HepG2 (cell line): ENCODE measurements around the gene WNT1. TPM values are rescaled to one million over a fixed set of nuclear protein-coding genes. Genes with fewer than 3 reads are reported as not detected.

Experiments
- ATAC-seq: fragments of 200-7000 bp; cut with Tn5 transposase; 3 replicates; pipeline ENCODE4 v1.9.1; 2020; ENCODE audit warnings: mild to moderate bottlenecking, moderate library complexity
- BruUV-seq: library from RNA; stranded (reverse); fragments of 400-500 nt; replicated peaks from 2 replicates; lab custom pipeline; 2021; lab: Mats Ljungman, UMichigan
- CTCF ChIA-PET: fragments of 300-600 bp; formaldehyde crosslinking; extraction: SDS; loops from one replicate; lab custom pipeline; 2021; ENCODE audit warnings: low total read pairs, inconsistent platforms, low intra/inter-chr PET ratio; lab: Yijun Ruan, JAX
- POLR2A ChIA-PET: fragments of 350-600 bp; sonication (Branson Sonifier 250); formaldehyde crosslinking; loops from one replicate; lab custom pipeline; 2020; ENCODE audit warnings: antibody characterized with exemption, inconsistent platforms; lab: Yijun Ruan, JAX
- DNase-seq: peaks from one replicate; pipeline ENCODE4 v3.0.0-alpha.2; 2015; ENCODE audit warnings: low spot score
- FAIRE-seq: peaks from 3 replicates; lab custom pipeline; 2011; peaks lifted over from hg19 to GRCh38; lab: Jason Lieb, UNC
- H2AFZ ChIP-seq: one replicate; pipeline ENCODE4 v1.6.1; 2011; ENCODE audit warnings: low read length, inconsistent platforms
- H3K27ac ChIP-seq: fragments of 300-600 bp; 3 replicates; pipeline ENCODE4 v1.8.0; 2011; ENCODE audit warnings: mixed run types, mild to moderate bottlenecking, mixed read lengths, low read length, inconsistent platforms; ENCODE audit not compliant: insufficient read depth; ENCODE audit errors: extremely low read length
- H3K27me3 ChIP-seq, 2 experiments: fragments of 200-600 bp in 1 of 2; 2 replicates in 1 of 2; 3 replicates in 1 of 2; pipeline versions ENCODE4 v1.6.0 to v1.8.0; 2011; ENCODE audit warnings: low read length in 2 of 2, mild to moderate bottlenecking in 2 of 2, moderate library complexity in 2 of 2, inconsistent platforms in 1 of 2; ENCODE audit not compliant: insufficient read depth in 2 of 2, control insufficient read depth in 1 of 2
- H3K36me3 ChIP-seq, 2 experiments: fragments of 200-600 bp in 1 of 2; replicated peaks in 1 of 2; 2 replicates in 1 of 2; 3 replicates in 1 of 2; pipeline versions ENCODE4 v1.5.1 to v1.8.0; 2011; ENCODE audit warnings: low read length in 2 of 2, inconsistent platforms in 1 of 2; ENCODE audit not compliant: insufficient read depth in 2 of 2, control insufficient read depth in 1 of 2
- H3K4me1 ChIP-seq: 2 replicates; pipeline ENCODE4 v1.5.1; 2012; ENCODE audit warnings: low read length, inconsistent platforms; ENCODE audit not compliant: insufficient read depth
- H3K4me2 ChIP-seq: 2 replicates; pipeline ENCODE4 v1.6.0; 2011; ENCODE audit warnings: low read depth, low read length, inconsistent platforms
- H3K4me3 ChIP-seq, 3 experiments: fragments of 200-600 bp in 1 of 3; sonication (generic), shearing (Covaris generic) in 1 of 3; replicated peaks in 1 of 3; 2 replicates each; pipeline ENCODE4 v1.5.1; 2011 to 2016; ENCODE audit warnings: low read length in 3 of 3, inconsistent platforms in 2 of 3, low read depth in 2 of 3, mild to moderate bottlenecking in 2 of 3, control low read depth in 1 of 3, mixed read lengths in 1 of 3; ENCODE audit not compliant: insufficient read depth in 1 of 3
- H3K79me2 ChIP-seq: one replicate; pipeline ENCODE4 v1.6.1; 2011; ENCODE audit warnings: low read length, inconsistent platforms; ENCODE audit not compliant: insufficient read depth
- H3K9ac ChIP-seq: 2 replicates; pipeline ENCODE4 v1.6.0; 2011; ENCODE audit warnings: mild to moderate bottlenecking, low read depth, low read length, inconsistent platforms; ENCODE audit not compliant: insufficient read depth
- H3K9me3 ChIP-seq: 2 replicates; pipeline ENCODE4 v1.5.1; 2012; ENCODE audit warnings: mild to moderate bottlenecking, low read length
- H4K20me1 ChIP-seq: 2 replicates; pipeline ENCODE4 v1.6.0; 2011; ENCODE audit warnings: inconsistent platforms, mild to moderate bottlenecking, low read length, moderate library complexity; ENCODE audit not compliant: insufficient read depth
- AGO2 ChIP-seq: fragments of 200-400 bp; formaldehyde crosslinking; optimal IDR thresholded peaks from 2 replicates; pipeline ENCODE3; 2017; ENCODE audit warnings: mild to moderate bottlenecking, low read depth, low read length, moderate library complexity
- RAD51 ChIP-seq: fragments of 450-650 bp; IDR thresholded peaks from 2 replicates; pipeline ENCODE4 v1.6.1; 2016; ENCODE audit warnings: borderline replicate concordance
- WGBS: methylation state at CpG from one replicate; pipeline ENCODE4 v1.1.6; 2017; ENCODE audit warnings: low lambda C conversion rate; 5-methylcytosine and 5-hydroxymethylcytosine counted together
- in situ Hi-C: cut with HindIII; loops from 2 replicates; pipeline ENCODE4 v1.10.0; 2017; ENCODE audit warnings: low pct_unique_long_range_greater_than_20kb; ENCODE audit not compliant: extremely low pct_ligation_motif_present
- intact Hi-C: fragments of 100-400 bp; cut with micrococcal nuclease; formaldehyde crosslinking; loops from one replicate; pipeline ENCODE4 v1.10.0; 2022; ENCODE audit not compliant: unreplicated experiment
- polyA plus RNA-seq, 8 experiments: library from polyadenylated mRNA; depleted of rRNA in 3 of 8; stranded (reverse) in 7 of 8; unstranded in 1 of 8; fragments of >200 nt; fragmentation: Illumina TruSeq in 4 of 8; extraction: Trizol in 4 of 8; gene quantifications; 2 replicates each; pipeline versions ENCODE4 v1.2.1 to v1.2.3, GENCODE V29; 2011 to 2016; ENCODE audit warnings: low read depth in 4 of 8, missing spikeins in 1 of 8, mixed read lengths in 1 of 8; ENCODE audit not compliant: insufficient read depth in 1 of 8
- small RNA-seq, 3 experiments: library from RNA; depleted of rRNA; stranded (forward); fragments of <200 nt; gene quantifications; one replicate each; pipeline ENCODE3, GENCODE V24; 2012; ENCODE audit warnings: low read depth in 2 of 3, low replicate concordance in 1 of 3; ENCODE audit not compliant: insufficient read length in 3 of 3, insufficient read depth in 2 of 3
- total RNA-seq, 5 experiments: library from RNA; depleted of rRNA; stranded (reverse); fragments of >200 nt; fragmentation: Illumina TruSeq; extraction: Trizol; gene quantifications; 2 replicates each; pipeline ENCODE4 v1.2.3, GENCODE V29; 2016; ENCODE audit warnings: low read depth in 1 of 5

WNT1 gene
- total and polyA plus RNA-seq, 2 of the 13 experiments (the other 11 are each of a cell fraction or from before 2014, with no cell fraction given) = not detected

DNA sequence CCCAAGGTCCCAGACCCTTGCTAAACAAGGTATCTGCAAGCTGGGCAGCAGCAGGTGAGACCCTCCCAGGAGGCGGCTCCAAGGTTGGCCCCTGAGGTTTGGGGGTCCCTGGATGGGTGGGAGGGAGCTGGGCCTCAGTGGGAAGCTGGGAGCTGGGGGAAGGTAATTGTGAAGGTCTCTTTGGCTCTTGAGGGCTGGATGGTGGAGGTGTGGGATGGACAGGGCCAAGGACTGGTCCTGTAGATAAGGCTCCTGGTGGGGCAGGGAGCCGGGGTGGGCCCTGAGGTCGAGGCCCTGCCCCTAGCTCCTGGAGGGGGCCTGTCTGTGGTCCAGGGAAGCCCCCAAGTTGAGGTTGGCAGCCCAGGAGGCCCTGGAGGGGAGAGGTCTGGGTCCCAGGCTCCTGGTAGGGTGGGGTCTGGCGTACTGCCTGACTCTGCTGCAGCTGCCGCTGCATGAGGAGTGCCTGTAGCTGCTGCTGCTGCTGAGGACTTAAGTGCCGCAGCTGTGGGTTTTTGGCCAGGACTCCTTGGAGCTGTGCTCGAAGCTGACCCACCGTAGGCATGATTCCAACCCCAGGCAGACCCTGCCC is 53.5 kb downstream of the WNT1 start:
- ChIA-PET POLR2A (interaction anchor here (3.0 kb wide), 1 partner anchor 12 kb away, joined by 9 read pairs; no protein-coding TSS in a partner anchor), CTCF (no interaction called here)
- Histone ChIP-seq H4K20me1 (no peaks in the 10 kb centered on the region), H3K27me3 (no peaks in the 10 kb centered on the region), H3K9ac (no peak overlapping the region), H3K79me2 (no peaks in the 10 kb centered on the region), H3K4me1 (no peaks in the 10 kb centered on the region), H3K4me3 (no peak overlapping the region), H2AFZ (no peak overlapping the region), H3K4me2 (no peak overlapping the region), H3K9me3 (no peaks in the 10 kb centered on the region), H3K27ac (no peak overlapping the region), H3K36me3 (peaks cover 45 to 83% of the 10 kb centered on the region in 2 experiments)
- WGBS = 92% methylated on average over 5 of the region's 8 CpGs
- ATAC-seq (peak; percentile 13; the same call in 2 of the 3 replicates), DNase-seq (no peak), FAIRE-seq (no peak)
- BruUV-seq = no TSS peak
- peak; percentile 78 for TF ChIP-seq AGO2
- TF ChIP-seq RAD51 = no peak
- intact Hi-C loops = no loop called here
- in situ Hi-C loops = no loop called here

Small RNAs within 50 kb of the gene (small RNA-seq; reads per million reads assigned to genes)
- gene RNU6-940P = 0 reads per million in 3 experiments

Other genes starting within 250 kb of the WNT1 start
- gene ADCY6, start 189.2 kb upstream of the WNT1 start, total RNA-seq (2016; rRNA removed; fragmentation: Illumina TruSeq; extraction: Trizol) = 6.8 and 10.6 TPM in 2 replicates
- gene ADCY6, start 189.2 kb upstream of the WNT1 start, polyA plus RNA-seq (2011; rRNA removed) = 11.8 and 15.4 TPM in 2 replicates
- 0.29 TPM in 1 of 2 replicates, not detected in the other for gene CACNB3, start 159.8 kb upstream of the WNT1 start, total RNA-seq (2016; rRNA removed; fragmentation: Illumina TruSeq; extraction: Trizol)
- gene CACNB3, start 159.8 kb upstream of the WNT1 start, polyA plus RNA-seq (2011; rRNA removed) = 0.54 and 0.88 TPM in 2 replicates
- 81.5 and 90.0 TPM in 2 replicates for gene DDX23, start 126.2 kb upstream of the WNT1 start, total RNA-seq (2016; rRNA removed; fragmentation: Illumina TruSeq; extraction: Trizol)
- gene DDX23, start 126.2 kb upstream of the WNT1 start, polyA plus RNA-seq (2011; rRNA removed) = 35.7 and 42.2 TPM in 2 replicates
- 1.8 and 2.2 TPM in 2 replicates for gene RND1, start 112.5 kb upstream of the WNT1 start, total RNA-seq (2016; rRNA removed; fragmentation: Illumina TruSeq; extraction: Trizol)
- 1.9 and 2.8 TPM in 2 replicates for gene RND1, start 112.5 kb upstream of the WNT1 start, polyA plus RNA-seq (2011; rRNA removed)
- gene FKBP11, start 52.8 kb upstream of the WNT1 start, total RNA-seq (2016; rRNA removed; fragmentation: Illumina TruSeq; extraction: Trizol) = 6.0 and 15.5 TPM in 2 replicates
- 19.4 and 24.2 TPM in 2 replicates for gene FKBP11, start 52.8 kb upstream of the WNT1 start, polyA plus RNA-seq (2011; rRNA removed)
- 48.4 and 53.8 TPM in 2 replicates for gene ARF3, start 20.8 kb upstream of the WNT1 start, total RNA-seq (2016; rRNA removed; fragmentation: Illumina TruSeq; extraction: Trizol)
- gene ARF3, start 20.8 kb upstream of the WNT1 start, polyA plus RNA-seq (2011; rRNA removed) = 57.9 and 60.0 TPM in 2 replicates
- 0.09 TPM in 1 of 2 replicates, not detected in the other for gene WNT10B, start 6.6 kb upstream of the WNT1 start, total RNA-seq (2016; rRNA removed; fragmentation: Illumina TruSeq; extraction: Trizol)
- gene WNT10B, start 6.6 kb upstream of the WNT1 start, polyA plus RNA-seq (2011; rRNA removed) = 0.05 and 0.12 TPM in 2 replicates
- gene DDN, start 21.1 kb downstream of the WNT1 start, total RNA-seq (2016; rRNA removed; fragmentation: Illumina TruSeq; extraction: Trizol) = 0.51 and 0.53 TPM in 2 replicates
- gene DDN, start 21.1 kb downstream of the WNT1 start, polyA plus RNA-seq (2011; rRNA removed) = 0.24 and 0.33 TPM in 2 replicates
- gene PRKAG1, start 40.5 kb downstream of the WNT1 start, total RNA-seq (2016; rRNA removed; fragmentation: Illumina TruSeq; extraction: Trizol) = 32.8 and 37.6 TPM in 2 replicates
- gene PRKAG1, start 40.5 kb downstream of the WNT1 start, polyA plus RNA-seq (2011; rRNA removed) = 21.2 and 26.1 TPM in 2 replicates
- gene KMT2D, start 82.5 kb downstream of the WNT1 start, total RNA-seq (2016; rRNA removed; fragmentation: Illumina TruSeq; extraction: Trizol) = 10.4 and 25.7 TPM in 2 replicates
- 8.1 and 8.2 TPM in 2 replicates for gene KMT2D, start 82.5 kb downstream of the WNT1 start, polyA plus RNA-seq (2011; rRNA removed)
- 1.4 and 1.6 TPM in 2 replicates for gene RHEBL1, start 91.7 kb downstream of the WNT1 start, total RNA-seq (2016; rRNA removed; fragmentation: Illumina TruSeq; extraction: Trizol)
- 2.5 and 2.9 TPM in 2 replicates for gene RHEBL1, start 91.7 kb downstream of the WNT1 start, polyA plus RNA-seq (2011; rRNA removed)
- gene DHH, start 116.5 kb downstream of the WNT1 start, total RNA-seq (2016; rRNA removed; fragmentation: Illumina TruSeq; extraction: Trizol) = not detected in 2 replicates
- not detected in 2 replicates for gene DHH, start 116.5 kb downstream of the WNT1 start, polyA plus RNA-seq (2011; rRNA removed)
- 7.3 and 12.2 TPM in 2 replicates for gene LMBR1L, start 132.5 kb downstream of the WNT1 start, total RNA-seq (2016; rRNA removed; fragmentation: Illumina TruSeq; extraction: Trizol)
- gene LMBR1L, start 132.5 kb downstream of the WNT1 start, polyA plus RNA-seq (2011; rRNA removed) = 65.9 and 79.6 TPM in 2 replicates
- gene TUBA1B, start 153.1 kb downstream of the WNT1 start, total RNA-seq (2016; rRNA removed; fragmentation: Illumina TruSeq; extraction: Trizol) = 1,275 and 1,742 TPM in 2 replicates
- 1,008 and 1,353 TPM in 2 replicates for gene TUBA1B, start 153.1 kb downstream of the WNT1 start, polyA plus RNA-seq (2011; rRNA removed)
- gene TUBA1A, start 210.8 kb downstream of the WNT1 start, total RNA-seq (2016; rRNA removed; fragmentation: Illumina TruSeq; extraction: Trizol) = 20.7 and 24.4 TPM in 2 replicates
- gene TUBA1A, start 210.8 kb downstream of the WNT1 start, polyA plus RNA-seq (2011; rRNA removed) = 24.8 and 35.5 TPM in 2 replicates